NCI-H2107 (cell line): ENCODE measurements around the gene PCCA.
"Not testable (repeated sequence)": the region's sequence is repeated elsewhere in the genome, so short reads cannot be mapped to it uniquely, and the experiment has no call there.

ENCODE experiments used
- DNase-seq: peaks from one replicate; lab custom pipeline; 2025; lab: John Stamatoyannopoulos, UW

PCCA gene

DNA sequence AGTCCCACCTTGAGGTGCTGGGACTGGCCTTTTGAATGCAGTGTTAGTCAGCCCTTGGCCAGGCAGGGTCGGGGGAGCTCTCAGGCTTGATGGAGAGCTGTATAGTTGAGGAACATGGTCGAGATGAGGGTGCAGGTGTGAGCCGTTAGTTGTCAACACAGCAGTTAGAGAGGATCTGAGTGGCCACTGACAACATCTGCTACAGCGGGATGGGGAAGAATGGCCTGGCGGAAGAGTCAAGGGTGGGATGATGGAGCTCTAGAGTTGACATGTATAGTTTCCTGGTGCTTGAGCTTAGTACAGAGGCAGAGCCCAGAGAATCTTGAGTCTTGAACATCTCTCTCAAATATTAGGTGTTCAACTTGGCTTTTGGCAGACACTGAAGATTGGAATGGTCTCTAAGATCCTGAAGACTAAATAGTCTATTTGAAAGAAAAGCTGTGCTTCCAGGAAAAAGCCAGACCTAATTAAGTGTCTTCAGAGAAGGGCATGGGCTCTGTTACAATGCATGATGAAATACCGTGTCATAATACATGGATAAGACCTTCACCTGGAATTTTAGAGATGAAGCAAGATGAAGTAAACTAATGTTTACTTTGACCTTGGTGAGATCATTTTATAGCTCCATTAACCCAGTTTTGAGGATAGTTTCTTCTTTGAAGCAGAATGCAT is 9.7 kb downstream of the PCCA start:
- DNase-seq: no peak

DNA sequence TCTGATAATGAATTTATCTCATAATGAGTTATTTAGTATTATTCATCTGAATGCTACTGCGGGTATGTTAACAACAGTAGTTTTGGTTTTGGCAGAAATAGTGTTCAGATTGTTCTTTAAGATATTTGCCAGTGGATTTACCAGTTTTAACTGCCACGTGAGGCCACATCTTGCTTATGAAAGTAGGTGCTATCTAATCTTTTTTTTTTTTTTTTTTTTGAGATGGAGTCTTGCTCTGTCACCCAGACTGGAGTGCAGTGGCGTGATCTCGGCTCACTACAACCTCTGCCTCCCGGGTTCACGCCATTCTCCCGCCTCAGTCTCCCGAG is 10.2 kb downstream of the PCCA start:
- not testable (repeated sequence) for DNase-seq

DNA sequence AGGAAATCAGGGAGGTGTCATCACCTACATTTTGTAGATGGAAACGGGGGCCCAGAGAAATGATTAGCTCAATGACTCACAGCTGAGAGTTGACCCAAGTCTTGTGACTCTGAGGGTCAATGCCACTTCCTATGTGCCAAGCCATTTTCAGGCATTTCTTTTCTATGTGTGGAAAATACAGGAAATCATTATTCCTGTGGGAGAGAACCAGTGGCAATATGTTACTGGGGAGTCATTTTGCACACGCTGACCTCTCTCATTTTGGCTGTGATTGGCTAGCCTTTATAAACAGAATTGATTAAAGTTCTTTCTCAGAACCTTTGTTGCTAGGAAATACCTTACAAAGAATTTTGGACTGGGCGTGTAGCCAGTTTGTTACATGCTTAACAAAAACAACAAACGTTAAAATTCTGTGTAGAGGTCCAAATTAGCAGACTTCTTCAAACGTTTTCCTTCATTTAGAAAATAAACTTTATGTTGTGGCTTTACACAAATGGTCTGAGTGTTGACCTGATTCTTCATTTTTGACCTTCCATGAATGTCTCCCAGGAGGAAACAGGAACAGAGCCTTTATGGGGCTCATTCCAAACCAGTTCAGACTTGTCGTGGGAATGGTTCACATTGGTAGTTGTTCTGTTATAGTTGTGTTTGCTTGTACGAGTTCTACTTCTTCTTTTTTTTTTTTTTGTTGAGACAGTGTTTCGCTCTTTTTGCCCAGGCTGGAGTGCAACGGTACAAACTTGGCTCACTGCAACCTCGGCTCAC is 11.4 kb downstream of the PCCA start:
- no peak for DNase-seq

DNA sequence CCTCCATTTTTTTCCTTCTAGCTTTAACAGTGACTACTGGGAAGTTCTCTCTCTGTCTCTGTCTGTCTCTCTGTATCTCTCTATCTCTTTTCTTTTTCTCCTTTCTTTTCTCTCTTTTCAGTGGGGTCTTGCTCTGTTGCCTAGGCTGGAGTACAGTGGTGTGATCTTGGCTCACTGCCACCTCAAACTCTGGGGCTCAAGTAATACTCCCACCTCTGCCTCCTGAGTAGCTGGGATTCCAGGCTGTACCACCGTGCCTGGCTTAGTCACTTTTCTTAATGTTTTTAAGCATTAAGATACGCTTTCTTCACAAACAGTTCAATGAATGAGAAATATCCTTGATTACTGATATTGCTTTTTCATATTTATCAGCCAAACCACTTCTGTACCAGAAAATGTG is 13.1 kb downstream of the PCCA start:
- DNase-seq: no peak

DNA sequence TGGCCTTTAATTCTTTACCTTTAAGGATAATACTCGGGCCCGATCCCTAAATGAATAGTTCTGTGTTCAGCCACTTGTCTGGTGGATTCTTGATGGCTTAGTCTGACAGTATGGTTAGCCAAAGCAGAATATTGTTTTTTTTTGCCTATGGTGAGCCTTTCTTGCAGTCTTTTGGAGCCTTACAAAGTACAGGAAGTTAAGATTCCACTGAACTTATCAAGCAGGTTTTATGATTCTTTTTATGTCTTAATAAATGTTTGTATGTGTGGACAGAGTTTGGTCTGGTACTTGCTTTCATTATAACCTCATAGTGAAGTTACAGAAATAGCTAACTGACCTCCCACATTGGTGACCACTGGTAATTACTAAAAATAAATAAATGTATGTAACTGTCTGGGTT is 17.1 kb downstream of the PCCA start:
- no peak for DNase-seq

DNA sequence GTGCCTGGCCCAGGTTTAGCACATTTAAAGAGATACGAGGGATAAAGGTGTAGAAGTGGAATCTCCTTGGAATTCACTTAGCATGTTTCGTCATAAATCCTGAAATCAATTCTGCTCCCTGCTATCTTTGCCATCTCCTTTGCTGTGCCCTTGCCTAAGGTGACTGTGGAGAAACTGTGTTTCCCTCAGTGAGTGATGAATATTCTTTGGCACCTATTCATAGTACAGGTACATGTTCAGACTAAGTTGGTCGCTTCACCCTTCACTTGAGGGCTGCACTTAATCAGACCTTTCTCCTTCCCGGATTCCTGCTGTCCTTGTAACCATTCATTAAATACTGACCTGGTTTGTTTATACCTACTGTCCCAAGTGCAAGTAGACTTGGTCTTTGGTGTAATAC is 17.8 kb downstream of the PCCA start:
- DNase-seq: no peak

DNA sequence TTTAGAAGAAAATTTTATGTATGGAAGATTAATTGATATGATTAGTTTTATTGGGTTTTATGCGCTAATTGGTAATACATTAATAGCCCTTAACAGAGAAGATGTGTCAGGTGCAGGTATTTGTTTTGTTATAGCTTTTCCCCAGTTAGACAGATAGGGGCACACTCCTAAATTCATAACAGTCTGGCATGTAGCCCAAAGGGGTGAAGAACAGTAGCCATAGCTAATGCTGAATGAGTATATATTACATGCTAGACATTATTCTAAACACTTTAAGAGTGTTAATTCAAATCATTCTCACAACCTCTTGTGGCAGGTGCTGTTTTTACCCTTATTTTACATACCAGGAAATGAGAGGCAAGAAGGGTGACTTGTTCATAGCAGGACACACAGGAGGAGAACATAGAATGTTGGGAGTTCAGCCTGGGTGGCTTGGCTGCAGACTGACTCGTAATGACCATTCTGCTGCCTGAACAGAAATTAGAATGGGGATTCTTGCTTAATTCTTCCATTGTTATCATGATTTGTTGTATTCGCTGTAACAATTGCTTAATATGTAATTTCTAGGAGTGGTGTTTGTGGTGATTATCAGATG is 20.1 kb downstream of the PCCA start:
- DNase-seq: no peak

DNA sequence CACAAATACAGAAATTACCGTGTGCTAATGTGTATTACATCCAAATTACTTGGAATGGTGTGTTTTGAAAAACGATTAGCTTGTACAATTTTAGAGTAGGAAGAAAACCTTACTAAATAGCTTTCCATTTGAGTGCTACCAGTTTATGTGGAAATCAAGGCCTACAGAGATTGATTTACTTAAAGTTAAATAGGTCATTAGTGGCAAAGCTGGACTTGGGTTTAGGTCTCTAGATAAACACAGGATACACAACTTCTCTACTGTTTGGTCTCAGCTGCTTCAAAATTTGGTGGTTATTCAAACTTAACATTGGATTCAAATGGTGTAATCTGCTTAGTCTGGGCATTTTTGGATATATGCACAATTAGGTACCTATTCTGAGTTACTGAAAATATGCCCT is 21.4 kb downstream of the PCCA start:
- DNase-seq: no peak

DNA sequence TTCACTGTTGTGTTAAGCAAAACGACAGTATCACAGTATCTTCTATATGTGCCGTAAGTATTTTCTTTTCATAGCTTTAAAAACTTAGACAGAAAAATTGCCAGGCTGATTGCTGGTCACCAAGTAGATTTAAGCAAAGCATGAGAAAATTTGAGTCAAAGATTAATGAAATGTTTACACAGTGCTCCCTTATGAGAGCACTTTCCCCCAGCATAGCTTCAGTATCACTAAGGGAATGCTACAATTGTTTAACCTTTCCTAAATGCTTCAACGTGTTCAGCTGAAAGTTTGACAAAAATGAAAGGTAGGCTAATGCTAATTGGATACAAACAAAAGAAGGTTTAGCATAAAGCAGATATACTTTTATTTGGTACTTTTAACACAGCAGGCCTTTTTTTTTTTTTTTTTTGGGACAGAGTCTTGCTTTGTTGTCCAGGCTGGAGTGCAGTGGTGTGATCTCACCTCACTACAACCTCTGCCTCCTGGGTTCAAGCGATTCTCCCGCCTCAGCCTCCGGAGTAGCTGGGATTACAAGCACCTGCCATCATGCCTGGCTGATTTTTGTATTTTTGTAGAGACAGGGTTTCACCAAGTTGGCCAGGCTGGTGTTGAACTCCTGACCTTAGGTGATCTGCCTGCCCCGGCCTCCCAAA is 23.4 kb downstream of the PCCA start:
- DNase-seq: no peak

DNA sequence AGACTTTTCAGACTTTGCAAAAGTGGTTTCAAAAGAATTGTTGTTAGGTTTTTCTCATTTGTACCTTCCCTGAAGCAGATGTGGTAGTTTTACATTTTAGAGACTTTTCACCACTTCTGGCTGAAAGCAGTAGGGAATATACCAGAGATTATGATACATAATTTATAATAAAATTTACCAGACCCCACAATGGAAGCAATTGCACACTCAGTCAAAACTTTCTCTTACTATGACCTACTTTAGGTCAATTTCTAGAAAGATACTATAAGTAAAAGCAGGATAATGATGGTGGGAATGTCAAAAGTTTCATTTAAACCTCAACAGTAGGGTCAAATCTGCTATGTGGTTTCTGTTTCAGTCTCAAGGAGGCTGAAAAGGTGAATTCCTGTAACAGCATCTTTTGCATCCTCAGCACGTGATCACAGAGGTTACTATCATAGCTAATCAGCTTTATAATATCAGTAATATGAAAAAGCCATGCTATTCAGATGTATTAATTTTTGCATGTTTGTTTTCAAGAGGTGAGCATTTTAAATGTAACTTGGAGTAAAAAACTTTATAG is 26.9 kb downstream of the PCCA start:
- DNase-seq: no peak

DNA sequence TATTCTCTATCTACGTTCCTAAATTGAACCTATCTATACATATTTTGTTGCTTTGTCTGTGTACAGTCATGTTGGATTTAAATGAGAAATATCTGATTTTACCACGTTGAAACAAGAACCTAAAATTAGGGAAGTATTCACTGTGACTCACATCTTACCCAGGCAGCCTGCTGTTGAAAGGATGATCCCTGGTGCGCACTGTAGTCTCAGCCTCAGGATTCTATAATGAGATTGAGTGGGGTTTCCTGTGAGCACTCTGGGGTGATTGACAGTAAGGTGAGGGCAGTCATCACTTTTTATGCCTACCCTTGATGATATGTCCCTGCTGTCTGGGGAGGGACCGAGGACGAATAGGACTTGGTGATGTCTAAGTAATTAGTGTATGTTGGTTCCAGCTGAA is 35.4 kb downstream of the PCCA start:
- DNase-seq: no peak

DNA sequence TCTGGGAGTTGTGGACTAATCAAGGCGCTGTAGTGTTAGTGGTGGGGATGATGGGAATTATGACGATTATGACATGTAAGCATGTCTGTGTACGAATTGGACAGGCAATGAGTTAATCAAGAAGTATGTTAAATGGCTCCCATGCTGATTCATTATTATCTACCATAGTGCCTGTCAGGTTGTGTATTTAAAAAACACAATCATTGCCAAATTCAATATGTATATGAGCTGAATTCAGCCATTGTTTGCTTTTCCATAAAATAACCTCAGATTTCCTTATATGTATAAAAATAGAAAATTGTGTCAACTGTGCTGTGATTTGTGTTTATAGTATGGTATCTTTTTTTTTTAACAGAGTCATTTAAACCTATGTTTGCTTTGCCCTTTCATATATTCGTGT is 37.1 kb downstream of the PCCA start:
- DNase-seq: no peak

DNA sequence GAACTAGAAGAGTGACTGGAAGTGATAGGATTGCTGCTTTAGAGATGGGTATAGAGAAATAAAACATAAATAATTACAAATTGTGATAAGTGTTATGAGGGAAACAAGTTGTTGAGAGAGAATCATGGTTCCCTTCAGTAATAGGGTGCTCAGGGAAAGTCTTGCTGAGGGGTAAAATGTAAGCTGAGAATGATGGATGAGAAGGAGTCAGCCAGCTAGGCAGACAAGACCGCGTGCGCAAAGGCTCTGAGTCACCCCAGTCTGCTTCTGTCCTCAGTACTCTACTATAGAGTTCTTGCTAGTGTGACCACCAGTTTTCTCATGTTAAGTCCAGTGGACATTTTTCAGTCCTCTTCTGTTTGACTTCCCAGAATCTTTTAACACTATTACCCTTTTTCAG is 39.5 kb downstream of the PCCA start:
- DNase-seq: no peak

DNA sequence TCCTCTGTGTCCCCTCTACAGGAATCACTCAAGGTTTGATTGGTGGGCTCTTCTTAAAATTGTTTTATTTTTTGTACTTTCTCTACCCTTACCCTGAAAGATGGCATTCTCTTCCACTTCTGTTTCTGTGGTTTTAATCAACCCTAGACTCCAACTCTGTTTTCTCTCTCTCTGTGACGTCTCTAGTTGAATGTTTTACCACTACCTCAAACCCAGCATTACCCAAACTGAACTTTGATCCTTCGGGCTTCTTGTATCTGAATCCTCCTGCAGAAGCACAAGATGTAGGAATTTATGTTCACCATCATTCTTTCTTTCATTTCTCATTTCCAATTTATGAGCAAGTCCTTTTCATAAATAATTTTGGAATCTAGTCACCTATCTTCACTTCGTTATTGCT is 39.9 kb downstream of the PCCA start:
- DNase-seq: no peak

DNA sequence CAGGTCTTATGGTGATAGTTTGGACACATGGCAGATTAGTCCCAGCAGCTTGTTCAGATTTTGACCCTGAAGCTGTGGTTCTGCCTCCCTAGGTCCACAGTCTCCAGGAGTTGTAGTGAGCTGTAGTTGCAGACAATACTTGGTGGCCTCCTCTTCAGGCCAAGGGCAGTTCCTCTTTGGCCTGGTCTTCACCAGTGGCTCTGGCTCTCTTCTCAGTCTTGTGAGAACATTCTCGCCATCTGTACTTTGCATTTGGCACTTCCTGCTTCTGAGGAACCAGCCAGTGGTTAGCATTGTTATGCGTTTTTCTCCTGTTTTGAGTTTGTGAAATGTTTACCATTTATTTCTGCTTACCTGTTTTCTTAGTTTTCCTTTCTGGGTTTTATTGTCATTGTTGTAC is 40.7 kb downstream of the PCCA start:
- no peak for DNase-seq

DNA sequence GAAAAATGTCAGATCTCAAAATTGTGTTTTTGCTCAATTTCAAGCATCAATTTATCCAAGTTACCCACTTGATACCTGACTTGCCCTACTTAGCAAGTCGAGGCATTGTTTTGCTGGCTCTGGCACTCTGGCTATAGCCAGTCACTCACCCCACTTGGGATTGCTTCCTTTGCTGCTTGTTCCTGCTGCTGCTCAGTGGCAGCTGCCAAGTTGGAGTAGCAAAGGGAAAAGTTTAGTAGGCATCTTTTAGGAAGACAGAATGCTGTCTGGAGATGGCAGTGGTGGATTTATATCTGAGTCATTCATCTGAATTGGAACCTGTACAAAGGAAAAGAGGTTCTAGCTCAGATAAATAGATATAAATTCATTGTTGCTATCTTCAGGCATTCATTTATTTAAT is 41.2 kb downstream of the PCCA start:
- no peak for DNase-seq

DNA sequence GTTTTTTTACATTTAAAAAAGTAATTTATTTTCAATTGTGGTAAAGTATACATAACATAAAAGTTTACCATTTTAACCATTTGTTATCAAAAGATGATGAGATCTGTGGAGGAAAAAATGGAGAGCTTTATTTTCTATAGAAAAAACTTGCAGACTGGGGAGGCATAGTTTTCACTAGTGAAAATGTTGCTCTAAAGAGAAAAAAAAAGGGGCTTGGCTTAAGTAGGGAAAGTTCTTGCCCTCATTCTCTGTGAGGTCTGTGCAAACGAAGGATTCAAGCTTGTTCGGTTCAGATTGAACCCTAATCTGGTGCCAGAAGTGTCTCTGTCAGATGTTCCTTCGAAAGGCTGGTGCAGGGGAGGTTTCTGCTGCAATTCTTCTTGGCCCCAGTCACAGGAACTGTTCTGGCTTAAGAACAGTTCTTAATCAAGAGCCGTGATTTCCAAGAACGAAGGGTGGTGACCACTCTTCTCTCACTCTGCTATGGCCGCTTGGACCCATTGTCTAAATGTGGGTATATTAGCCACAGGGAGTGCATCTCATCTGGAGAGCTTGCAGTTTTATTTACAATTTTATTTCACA is 42.1 kb downstream of the PCCA start:
- no peak for DNase-seq

DNA sequence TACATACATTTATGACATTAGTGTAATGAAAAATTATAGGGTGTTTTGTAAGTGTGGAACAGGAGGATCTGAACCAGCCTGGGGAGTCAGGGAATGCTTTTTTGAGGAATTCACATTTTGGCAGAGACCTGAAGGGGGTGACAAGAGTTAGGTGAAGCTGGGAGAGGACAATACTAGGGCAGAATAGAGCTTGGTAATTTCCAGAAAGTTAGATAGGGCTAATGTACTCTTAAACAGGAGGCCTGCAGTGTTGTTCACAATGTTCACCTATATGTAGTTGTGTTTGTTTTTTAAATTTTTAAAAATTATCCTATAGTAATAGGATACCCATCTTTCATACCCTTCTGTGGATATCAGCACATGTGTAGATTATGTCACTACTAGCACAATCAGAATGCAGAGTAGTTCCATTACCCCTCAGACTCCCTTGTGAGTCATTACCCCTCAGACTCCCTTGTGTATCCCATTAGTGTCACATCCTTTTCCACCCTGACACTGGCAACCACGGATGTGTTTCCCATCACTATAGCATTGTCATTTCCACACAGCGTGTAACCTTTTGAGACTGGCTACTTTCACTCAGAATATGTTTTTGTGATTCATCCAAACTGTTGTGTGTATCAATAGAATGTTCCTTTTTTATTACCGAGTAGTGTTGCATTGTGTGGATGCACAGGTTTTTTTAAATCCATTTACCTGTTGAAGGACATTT is 43.1 kb downstream of the PCCA start:
- DNase-seq: no peak

DNA sequence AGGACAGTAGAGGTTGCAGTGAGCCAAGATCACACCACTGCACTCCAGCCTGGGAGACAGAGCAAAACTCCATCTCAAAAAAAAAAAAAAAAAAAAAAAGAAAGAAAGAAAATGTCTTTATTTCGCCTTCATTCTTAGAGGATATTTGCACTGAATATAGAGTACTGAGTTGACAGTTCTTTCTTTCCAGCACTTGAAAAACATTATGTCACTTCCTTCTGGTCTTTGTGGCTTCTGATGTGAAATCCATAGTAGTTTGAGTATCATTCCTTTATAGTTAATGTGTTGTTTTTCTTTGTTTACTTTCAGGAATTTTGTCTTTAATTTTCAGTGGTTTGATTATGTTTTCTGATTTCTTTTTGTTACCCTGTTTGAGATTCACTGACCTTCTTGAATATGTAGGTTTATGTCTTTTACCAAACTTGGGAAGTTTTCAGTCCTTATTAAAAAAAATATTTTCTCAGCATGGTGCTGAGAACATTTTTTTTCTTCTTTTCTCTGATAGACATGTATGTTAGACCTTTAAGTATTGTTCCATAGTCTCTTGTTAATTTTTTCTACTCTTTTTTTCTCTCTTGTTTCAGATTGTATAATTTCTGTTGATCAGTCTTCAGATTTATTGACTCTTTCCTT is 50.1 kb downstream of the PCCA start:
- DNase-seq: no peak

DNA sequence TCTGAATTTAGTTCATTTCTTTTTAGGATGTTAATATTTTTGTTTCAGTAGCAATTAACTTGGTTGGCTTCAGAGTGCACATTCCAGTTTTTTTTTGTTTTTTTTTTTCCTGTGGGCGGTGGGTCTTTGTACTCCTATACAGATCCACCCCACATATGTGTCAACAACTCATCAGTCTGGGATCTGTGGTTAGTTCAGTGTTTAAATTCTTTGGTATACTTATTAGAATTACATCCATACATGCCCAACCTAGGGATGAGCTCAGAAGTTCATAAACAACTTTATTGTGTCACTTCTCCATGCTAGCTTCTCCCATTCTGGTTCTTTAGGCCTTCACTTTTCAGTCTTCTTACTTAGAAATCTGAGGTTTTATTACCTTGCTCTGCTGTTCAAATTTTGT is 50.9 kb downstream of the PCCA start:
- DNase-seq: no peak

DNA sequence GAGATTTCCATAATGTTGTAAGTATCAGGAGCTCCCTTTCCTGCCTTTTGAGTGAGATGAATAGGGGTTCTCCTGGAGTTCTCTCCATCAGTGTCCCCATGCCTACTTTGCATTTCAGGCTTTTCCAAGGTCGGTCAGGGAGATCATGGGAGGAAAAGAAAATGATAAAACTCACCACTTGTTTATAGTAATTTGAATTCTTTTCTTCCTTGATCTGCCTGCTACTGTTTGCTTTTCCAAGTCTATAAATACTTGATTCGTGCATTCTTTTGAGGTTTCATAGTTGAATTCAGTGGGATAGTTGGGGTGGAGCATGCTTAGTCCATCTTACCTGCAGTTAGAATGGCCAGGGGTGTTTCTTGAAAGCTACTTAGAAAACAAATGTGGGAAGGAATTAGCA is 51.5 kb downstream of the PCCA start:
- no peak for DNase-seq
